ENCODE measurements around the gene KLF15. TPM values are rescaled to one million over a fixed set of nuclear protein-coding genes. Genes with fewer than 3 reads are reported as not detected.

The KLF15 gene
- total and polyA plus RNA-seq, 2 of the 8 experiments (the other 6 are each of a cell fraction or from before 2014, with no cell fraction given), result 15.7 to 19.5 TPM

- H3K27ac ChIP-seq (ENCODE audit: low read depth, low read length), result no peak overlapping the region
- 3% methylated on average over 53 of the region's 100 CpGs; no CpG with 5 or more reads in 1 of the 2 experiments for WGBS, 2 experiments (ENCODE audit: extremely low coverage in 1 of 2, insufficient coverage in 1 of 2, insufficient read length in 1 of 2, insufficient replicate concordance in 2 of 2, low coverage in 1 of 2, low lambda C conversion rate in 2 of 2, missing lambda C conversion rate in 1 of 2)
- TF ChIP-seq E2F6 (IDR thresholded peaks at IDR 0.05) (no peak), SIX5 (IDR thresholded peaks at IDR 0.05; ENCODE audit: low read depth, low read length) (no peak), POLR2A (IDR thresholded peaks at IDR 0.05; ENCODE audit: control extremely low read depth in 1 of 2, low read depth in 2 of 2, low read length in 2 of 2) (no peak; a peak in 1 of 3 replicates), MAFK (IDR thresholded peaks at IDR 0.05; ENCODE audit: low read depth, low read length) (no peak), RAD21 (IDR thresholded peaks at IDR 0.05 in 1 of 2, conservative IDR thresholded peaks at IDR 0.05 in 1 of 2; ENCODE audit: low read depth in 2 of 2, low read length in 2 of 2) (no peak), TAF7 (optimal IDR thresholded peaks at IDR 0.05; ENCODE audit: borderline replicate concordance, low read depth, low read length) (peak; percentile 15), RFX5 (IDR thresholded peaks at IDR 0.05; ENCODE audit: borderline replicate concordance, low read depth, low read length) (no peak)
- TF ChIP-seq, protein P1, sequence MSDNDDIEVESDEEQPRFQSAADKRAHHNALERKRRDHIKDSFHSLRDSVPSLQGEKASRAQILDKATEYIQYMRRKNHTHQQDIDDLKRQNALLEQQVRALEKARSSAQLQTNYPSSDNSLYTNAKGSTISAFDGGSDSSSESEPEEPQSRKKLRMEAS (IDR thresholded peaks at IDR 0.05), result peak; percentile 19; the same call in 1 of the 2 replicates
These were observed 589 bp downstream of the KLF15 start for GRCh38 chr3:126356373-126357264.

More at GRCh38 chr3:126356373-126357264, 589 bp downstream of the KLF15 start:
- Histone ChIP-seq H2BK15ac (ENCODE audit: low read length) (0 out of 2 replicates have a peak overlapping the region, but pooled peaks have one; percentile 81), H3K56ac (replicated peaks; ENCODE audit: insufficient read length, low read depth, low read length) (peak overlapping the region; percentile 22), H3K9me3 (ENCODE audit: insufficient read depth in 2 of 2, low read depth in 1 of 2, low read length in 1 of 2) (no peaks in the 10 kb centered on the region), H2AK5ac (ENCODE audit: low read depth, low read length) (peak overlapping the region; percentile 97), H2BK12ac (ENCODE audit: low read depth, low read length) (peak overlapping the region; percentile 92; the same call in 1 of the 2 replicates), H2AFZ (ENCODE audit: low read length) (no peak overlapping the region), H4K5ac (ENCODE audit: insufficient read length, low read depth, low read length) (peak overlapping the region; percentile 46), H2BK20ac (ENCODE audit: low read length) (0 out of 2 replicates have a peak overlapping the region, but pooled peaks have one; percentile 32), H3K79me1 (ENCODE audit: low read depth, low read length) (0 out of 2 replicates have a peak, but pooled peaks cover 3% of the 10 kb centered on the region), H3K23me2 (ENCODE audit: low read depth, low read length) (peaks cover 17% of the 10 kb centered on the region), H3K23ac (ENCODE audit: insufficient read length) (no peak overlapping the region), H3K79me2 (ENCODE audit: control insufficient read depth in 1 of 2, insufficient read depth in 2 of 2, low read length in 2 of 2) (peaks cover 0 to 18% of the 10 kb centered on the region in 2 experiments; a peak in 1 of 4 replicates), H3K14ac (ENCODE audit: insufficient read length) (no peak overlapping the region), H4K20me1 (replicated peaks in 1 of 2; ENCODE audit: control insufficient read depth in 1 of 2, insufficient read depth in 2 of 2, low read length in 2 of 2) (peaks cover 0 to 9% of the 10 kb centered on the region in 2 experiments), H3K4me2 (ENCODE audit: insufficient read depth in 1 of 2, low read depth in 2 of 2, low read length in 2 of 2) (peak overlapping the region; percentile 93 to 96), H3K9ac (replicated peaks in 1 of 4; ENCODE audit: extremely low read depth in 1 of 4, low read depth in 3 of 4, low read length in 3 of 4) (peak overlapping the region; percentile 42 to 83 (median 70); a peak in 6 of 7 replicates), H4K8ac (ENCODE audit: extremely low read depth, insufficient read depth, low read length) (peak overlapping the region; percentile 92), H3K4me1 (replicated peaks in 1 of 4; ENCODE audit: control insufficient read depth in 3 of 4, insufficient read depth in 4 of 4, low read length in 3 of 4) (peaks cover 2 to 25% (median 14%) of the 10 kb centered on the region in 4 experiments), H3K4me3 (ENCODE audit: extremely low read depth in 1 of 4, insufficient read depth in 2 of 4, low read depth in 3 of 4, low read length in 4 of 4) (peak overlapping the region; percentile 61 to 73 (median 68)), H3K18ac (ENCODE audit: extremely low read depth, low read length) (peak overlapping the region; percentile 97), H3K36me3 (ENCODE audit: control insufficient read depth in 2 of 4, insufficient read depth in 4 of 4, low read length in 3 of 4) (peaks cover 0 to 5% (median 2%) of the 10 kb centered on the region in 4 experiments; a peak in 2 of 8 replicates), H2BK120ac (replicated peaks; ENCODE audit: low read depth, low read length) (no peak overlapping the region), H4K91ac (replicated peaks; ENCODE audit: insufficient read length, low read length) (peak overlapping the region; percentile 91), H2BK5ac (ENCODE audit: low read depth, low read length) (peak overlapping the region; percentile 88; the same call in 1 of the 2 replicates), H3K27me3 (replicated peaks in 1 of 4; ENCODE audit: control insufficient read depth in 3 of 4, extremely low read depth in 1 of 4, insufficient read depth in 3 of 4, low read length in 3 of 4) (peaks cover 0 to 17% (median 8%) of the 10 kb centered on the region in 4 experiments; a peak in 6 of 7 replicates), H3K4ac (replicated peaks; ENCODE audit: insufficient read length, low read depth, low read length) (no peak overlapping the region)
- POLR2A ChIA-PET (ENCODE audit: partially characterized antibody), result interaction anchor here (1.0 to 1.9 kb wide), 8 partner anchors 8 to 119 kb away, joined by 3 to 8 read pairs (median 4); partner anchors contain the start of gene ZXDC
- DNase-seq (ENCODE audit: low read depth in 1 of 2, low spot score in 2 of 2), result no peak
- FAIRE-seq, result no peak
- CTCF ChIA-PET (ENCODE audit: partially characterized antibody), result interaction anchor here (0.7 to 5.7 kb wide), 7 partner anchors 8 to 223 kb away, joined by 3 to 30 read pairs (median 4); no protein-coding TSS in a partner anchor

Measured in H1 (cell line).